ENCODE measurements around the gene TMEM120B.

TMEM120B gene

DNA sequence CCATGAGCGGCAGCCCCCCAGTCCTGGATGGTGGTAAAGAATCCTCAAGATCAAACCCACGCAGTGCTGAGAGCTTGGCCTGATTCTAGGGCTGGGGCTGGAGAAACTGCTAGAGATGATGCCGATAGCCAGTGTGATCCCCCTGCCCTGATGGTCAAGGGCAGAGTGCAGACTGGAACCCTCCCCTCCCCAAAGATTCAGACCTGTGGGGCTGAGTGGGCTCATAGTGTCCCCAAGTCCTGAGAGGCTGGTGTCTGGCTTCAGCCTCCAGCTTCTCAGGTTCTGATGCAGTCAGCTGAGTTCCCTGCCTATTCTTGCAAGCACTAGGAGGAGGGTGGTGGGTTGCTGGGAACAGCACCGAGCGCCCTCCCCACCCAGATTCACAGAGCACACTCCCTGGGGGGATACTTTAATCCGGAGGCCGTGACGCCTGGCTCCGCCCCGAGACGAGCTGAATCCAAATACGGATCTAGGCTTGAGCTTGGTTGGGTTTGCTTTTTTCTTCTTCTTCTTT lies 69.0 kb downstream of the TMEM120B start:
- Histone ChIP-seq H3K9ac (ENCODE audit: insufficient read length, low read depth) (peak overlapping the region; percentile 57), H3K36me3 (ENCODE audit: insufficient read depth, insufficient read length, low read length) (peaks cover 48% of the 10 kb centered on the region), H3K4me3 (ENCODE audit: insufficient read length, low read depth) (no peak overlapping the region), H3K4me1 (ENCODE audit: insufficient read depth, insufficient read length) (peaks cover 28% of the 10 kb centered on the region), H3K27me3 (ENCODE audit: insufficient read depth, insufficient read length) (no peaks in the 10 kb centered on the region), H3K9me3 (ENCODE audit: insufficient read depth, low read length) (no peaks in the 10 kb centered on the region)
- DNase-seq (ENCODE audit: low read depth, low spot score), result no peak
- no peak for TF ChIP-seq ZNF274 (IDR thresholded peaks at IDR 0.05; ENCODE audit: low read depth, low read length)
- no peak for TF ChIP-seq YY1 (IDR thresholded peaks at IDR 0.05; ENCODE audit: insufficient read depth, insufficient read length)
- no peak for TF ChIP-seq SUZ12 (IDR thresholded peaks at IDR 0.05; ENCODE audit: extremely low read depth, insufficient read depth, insufficient read length)

DNA sequence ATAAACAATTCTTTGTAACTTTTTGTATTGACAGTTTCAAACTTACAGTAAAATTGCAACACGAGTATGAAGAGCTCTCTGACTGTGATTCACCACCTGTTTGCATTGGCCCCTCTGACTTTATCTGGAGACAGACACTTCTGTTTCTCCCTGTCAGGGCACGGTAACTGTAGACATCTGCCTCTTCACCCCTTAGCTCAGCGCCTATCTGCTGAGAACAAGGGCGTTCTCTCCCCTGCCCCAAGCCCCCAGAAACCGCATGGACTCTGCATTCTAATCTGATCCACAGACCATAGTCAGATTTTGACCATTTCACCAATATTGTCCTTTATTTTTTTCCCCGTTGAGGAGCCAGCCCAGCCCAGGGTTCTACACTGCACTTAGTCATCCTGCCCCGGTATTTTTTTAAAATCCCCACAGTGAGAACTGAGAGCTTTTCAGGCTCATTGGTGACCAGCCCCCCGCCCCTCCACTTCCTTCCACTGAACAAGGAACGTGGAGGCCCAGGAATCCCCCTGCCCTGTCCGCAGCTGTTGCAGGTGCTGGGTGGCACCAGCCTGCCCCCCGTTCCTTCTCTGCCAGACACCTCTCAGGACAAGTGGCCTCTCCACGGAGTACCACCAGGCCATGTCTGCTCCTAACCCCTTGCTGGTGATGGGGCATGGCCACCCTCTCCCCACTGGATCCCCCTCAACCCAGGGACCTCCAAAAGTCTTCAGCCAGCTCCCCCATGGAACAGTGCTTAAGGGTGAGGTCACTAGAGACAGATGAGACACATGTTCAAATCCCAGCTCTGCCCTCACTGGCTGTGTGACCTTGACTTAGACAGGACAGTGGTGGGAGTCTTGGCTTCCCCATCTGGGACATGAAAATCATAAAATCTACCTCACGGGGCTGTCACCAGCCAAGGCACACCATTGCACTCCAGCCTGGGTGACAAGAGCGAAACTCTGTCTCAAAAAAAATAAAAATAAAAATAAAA lies 69.7 kb downstream of the TMEM120B start:
- H3K4me1 ChIP-seq (ENCODE audit: insufficient read depth, insufficient read length), result peaks cover 31% of the 10 kb centered on the region
- no peak overlapping the region for H3K9ac ChIP-seq (ENCODE audit: insufficient read length, low read depth)
- H3K9me3 ChIP-seq (ENCODE audit: insufficient read depth, low read length), result no peaks in the 10 kb centered on the region
- no peak for TF ChIP-seq YY1 (IDR thresholded peaks at IDR 0.05; ENCODE audit: insufficient read depth, insufficient read length)
- no peak for TF ChIP-seq SUZ12 (IDR thresholded peaks at IDR 0.05; ENCODE audit: extremely low read depth, insufficient read depth, insufficient read length)
- no peak for TF ChIP-seq ZNF274 (IDR thresholded peaks at IDR 0.05; ENCODE audit: low read depth, low read length)
- DNase-seq (ENCODE audit: low read depth, low spot score), result no peak
- no peaks in the 10 kb centered on the region for H3K27me3 ChIP-seq (ENCODE audit: insufficient read depth, insufficient read length)
- H3K4me3 ChIP-seq (ENCODE audit: insufficient read length, low read depth), result no peak overlapping the region
- H3K36me3 ChIP-seq (ENCODE audit: insufficient read depth, insufficient read length, low read length), result peaks cover 44% of the 10 kb centered on the region

DNA sequence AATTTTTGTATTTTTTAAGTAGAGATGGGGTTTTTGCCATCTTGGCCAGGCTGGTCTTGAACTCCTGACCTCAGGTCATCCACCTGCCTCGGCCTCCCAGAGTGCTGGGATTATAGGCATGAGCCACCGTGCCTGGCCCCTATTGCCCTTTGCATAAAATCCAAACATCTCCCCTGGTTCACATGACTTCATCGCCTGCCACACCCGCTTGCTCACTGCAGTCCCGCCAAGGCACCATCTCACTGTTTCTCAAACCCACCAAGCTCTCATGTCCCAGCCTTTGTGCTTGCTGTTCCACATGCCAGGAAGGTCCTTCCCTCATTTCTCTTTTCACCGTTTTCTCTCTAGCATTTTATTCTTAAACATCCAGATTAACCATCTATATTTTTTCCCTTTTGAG lies 71.2 kb downstream of the TMEM120B start:
- Histone ChIP-seq H3K9me3 (ENCODE audit: insufficient read depth, low read length) (no peaks in the 10 kb centered on the region), H3K9ac (ENCODE audit: insufficient read length, low read depth) (no peak overlapping the region), H3K27me3 (ENCODE audit: insufficient read depth, insufficient read length) (no peaks in the 10 kb centered on the region), H3K4me3 (ENCODE audit: insufficient read length, low read depth) (no peak overlapping the region), H3K36me3 (ENCODE audit: insufficient read depth, insufficient read length, low read length) (peaks cover 38% of the 10 kb centered on the region), H3K4me1 (ENCODE audit: insufficient read depth, insufficient read length) (peaks cover 29% of the 10 kb centered on the region)
- DNase-seq (ENCODE audit: low read depth, low spot score), result no peak
- TF ChIP-seq SUZ12 (IDR thresholded peaks at IDR 0.05; ENCODE audit: extremely low read depth, insufficient read depth, insufficient read length), result no peak
- TF ChIP-seq YY1 (IDR thresholded peaks at IDR 0.05; ENCODE audit: insufficient read depth, insufficient read length), result no peak
- TF ChIP-seq ZNF274 (IDR thresholded peaks at IDR 0.05; ENCODE audit: low read depth, low read length), result no peak

DNA sequence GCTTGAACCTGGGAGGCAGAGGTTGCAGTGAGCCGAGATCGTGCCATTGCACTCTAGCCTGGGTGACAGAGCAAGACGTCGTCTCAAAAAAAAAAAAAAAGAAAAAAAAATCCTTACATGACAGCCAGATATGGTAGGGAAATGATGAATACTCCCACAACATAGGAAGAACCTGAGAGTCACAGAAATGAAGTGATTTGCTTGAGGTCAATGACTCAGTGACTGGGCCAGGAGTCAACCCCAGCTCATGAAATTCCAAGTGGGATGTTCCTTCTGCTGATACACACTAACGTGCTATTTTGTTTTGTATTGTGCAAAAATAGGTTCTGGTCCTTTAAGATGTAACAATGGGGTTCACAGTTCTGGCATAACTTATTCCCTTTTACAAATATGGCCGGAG lies 71.9 kb downstream of the TMEM120B start:
- Histone ChIP-seq H3K4me3 (ENCODE audit: insufficient read length, low read depth) (no peak overlapping the region), H3K36me3 (ENCODE audit: insufficient read depth, insufficient read length, low read length) (peaks cover 31% of the 10 kb centered on the region), H3K9me3 (ENCODE audit: insufficient read depth, low read length) (no peaks in the 10 kb centered on the region), H3K4me1 (ENCODE audit: insufficient read depth, insufficient read length) (peaks cover 22% of the 10 kb centered on the region), H3K27me3 (ENCODE audit: insufficient read depth, insufficient read length) (no peaks in the 10 kb centered on the region), H3K9ac (ENCODE audit: insufficient read length, low read depth) (no peak overlapping the region)
- DNase-seq (ENCODE audit: low read depth, low spot score), result no peak
- TF ChIP-seq SUZ12 (IDR thresholded peaks at IDR 0.05; ENCODE audit: extremely low read depth, insufficient read depth, insufficient read length), result no peak
- TF ChIP-seq YY1 (IDR thresholded peaks at IDR 0.05; ENCODE audit: insufficient read depth, insufficient read length), result no peak
- TF ChIP-seq ZNF274 (IDR thresholded peaks at IDR 0.05; ENCODE audit: low read depth, low read length), result no peak

DNA sequence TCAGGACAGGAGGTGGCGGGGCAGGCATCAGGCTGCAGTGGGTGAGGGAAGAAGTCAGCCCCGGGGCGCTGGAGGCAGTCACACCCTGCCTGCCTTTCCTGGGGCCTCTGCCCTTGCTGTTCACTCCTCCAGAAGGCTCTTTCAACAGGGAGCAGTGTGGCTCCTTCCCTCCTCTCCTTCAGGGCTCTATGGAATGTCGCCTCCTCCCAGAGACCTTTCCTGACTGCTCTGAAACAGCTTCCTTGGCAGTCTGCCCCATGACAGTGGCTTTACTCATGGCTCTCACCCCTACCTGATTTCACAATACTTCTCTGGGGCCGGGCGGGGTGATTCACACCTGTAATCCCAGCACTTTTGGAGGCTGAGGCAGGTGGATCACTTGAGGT lies 73.9 kb downstream of the TMEM120B start:
- H3K27me3 ChIP-seq (ENCODE audit: insufficient read depth, insufficient read length), result no peaks in the 10 kb centered on the region
- H3K4me1 ChIP-seq (ENCODE audit: insufficient read depth, insufficient read length), result peaks cover 29% of the 10 kb centered on the region
- H3K4me3 ChIP-seq (ENCODE audit: insufficient read length, low read depth), result no peak overlapping the region
- TF ChIP-seq YY1 (IDR thresholded peaks at IDR 0.05; ENCODE audit: insufficient read depth, insufficient read length), result no peak
- TF ChIP-seq SUZ12 (IDR thresholded peaks at IDR 0.05; ENCODE audit: extremely low read depth, insufficient read depth, insufficient read length), result no peak
- TF ChIP-seq ZNF274 (IDR thresholded peaks at IDR 0.05; ENCODE audit: low read depth, low read length), result no peak
- DNase-seq (ENCODE audit: low read depth, low spot score), result no peak
- no peak overlapping the region for H3K9ac ChIP-seq (ENCODE audit: insufficient read length, low read depth)
- peaks cover 15% of the 10 kb centered on the region for H3K36me3 ChIP-seq (ENCODE audit: insufficient read depth, insufficient read length, low read length)
- H3K9me3 ChIP-seq (ENCODE audit: insufficient read depth, low read length), result no peaks in the 10 kb centered on the region

DNA sequence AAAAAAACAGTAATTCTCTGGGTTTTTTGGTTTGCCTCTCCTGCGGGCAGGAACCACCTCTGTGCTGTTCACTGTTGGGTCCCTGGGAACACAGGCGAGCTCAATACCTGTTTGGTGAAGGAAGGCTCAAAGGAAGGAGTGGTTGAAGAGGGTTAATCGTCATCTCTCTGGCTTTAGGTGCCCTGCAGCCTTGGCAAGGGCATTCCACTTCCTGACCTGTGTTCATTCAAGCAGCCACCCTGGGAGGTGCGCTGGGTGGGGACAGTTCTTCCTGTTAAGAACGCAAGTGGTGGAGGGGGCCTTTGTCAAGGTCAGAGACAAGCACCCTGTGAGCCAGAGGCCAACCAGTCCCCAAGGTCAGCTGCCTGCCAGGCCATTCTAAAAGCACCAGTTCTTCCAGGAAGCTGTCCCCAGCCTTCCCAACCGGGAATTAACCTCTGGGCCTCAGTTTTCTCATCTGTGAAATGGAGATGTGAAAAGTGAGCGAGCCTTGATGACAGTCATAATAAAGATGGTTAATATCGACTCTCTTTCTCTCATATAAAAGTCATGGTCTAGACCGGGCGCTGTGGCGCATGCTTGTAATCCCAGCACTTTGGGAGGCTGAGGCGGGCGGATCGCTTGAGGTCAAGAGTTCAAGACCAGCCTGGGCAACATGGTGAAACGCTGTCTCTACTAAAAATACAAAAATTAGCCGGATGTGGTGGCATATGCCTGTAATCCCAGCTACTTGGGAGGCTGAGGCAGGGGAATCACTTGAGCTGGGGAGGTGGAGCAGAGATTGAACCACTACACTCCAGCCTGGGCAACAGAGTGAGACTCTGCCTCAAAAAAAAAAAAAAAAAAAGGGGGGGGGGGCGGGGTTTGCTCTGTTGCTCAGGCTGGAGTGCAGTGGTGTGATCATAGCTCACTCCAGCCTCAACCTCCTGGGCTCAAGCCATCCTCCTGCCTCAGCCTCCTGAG lies 74.8 kb downstream of the TMEM120B start:
- TF ChIP-seq YY1 (IDR thresholded peaks at IDR 0.05; ENCODE audit: insufficient read depth, insufficient read length) (no peak), SUZ12 (IDR thresholded peaks at IDR 0.05; ENCODE audit: extremely low read depth, insufficient read depth, insufficient read length) (no peak), ZNF274 (IDR thresholded peaks at IDR 0.05; ENCODE audit: low read depth, low read length) (no peak)
- Histone ChIP-seq H3K9ac (ENCODE audit: insufficient read length, low read depth) (peak overlapping the region; percentile 61), H3K27me3 (ENCODE audit: insufficient read depth, insufficient read length) (no peaks in the 10 kb centered on the region), H3K9me3 (ENCODE audit: insufficient read depth, low read length) (no peaks in the 10 kb centered on the region), H3K36me3 (ENCODE audit: insufficient read depth, insufficient read length, low read length) (peaks cover 19% of the 10 kb centered on the region), H3K4me3 (ENCODE audit: insufficient read length, low read depth) (no peak overlapping the region), H3K4me1 (ENCODE audit: insufficient read depth, insufficient read length) (peaks cover 28% of the 10 kb centered on the region)
- no peak for DNase-seq (ENCODE audit: low read depth, low spot score)

All from NT2/D1 (cell line).